Trophoblast cell (in vitro differentiated cells and primary cell): ENCODE results near the gene DGKD.
"Not testable (repeated sequence)": the region's sequence is repeated elsewhere in the genome, so short reads cannot be mapped to it uniquely, and the experiment has no call there.

Source experiments
- DNase-seq, 2 donors: peaks; one replicate each; pipeline ENCODE4 v3.0.0-alpha.2; 2016
- H2AFZ ChIP-seq: 2 replicates; pipeline ENCODE4 v1.6.1; 2013; ENCODE audit warnings: low read length, moderate library complexity, mild to moderate bottlenecking; ENCODE audit not compliant: insufficient read depth, poor library complexity
- H2AK5ac ChIP-seq: 2 replicates; pipeline ENCODE4 v1.6.1; 2013; ENCODE audit warnings: mild to moderate bottlenecking, low read length
- H2BK120ac ChIP-seq: 2 replicates; pipeline ENCODE4 v1.6.1; 2013; ENCODE audit warnings: low read length, mild to moderate bottlenecking, moderate library complexity; ENCODE audit not compliant: insufficient read depth, poor library complexity
- H2BK12ac ChIP-seq: 2 replicates; pipeline ENCODE4 v1.6.1; 2013; ENCODE audit warnings: mild to moderate bottlenecking, low read length, moderate library complexity
- H2BK5ac ChIP-seq: 2 replicates; pipeline ENCODE4 v1.6.1; 2013; ENCODE audit warnings: low read length, low read depth, moderate library complexity, mild to moderate bottlenecking; ENCODE audit not compliant: poor library complexity
- H3K14ac ChIP-seq: 2 replicates; pipeline ENCODE4 v1.6.1; 2013; ENCODE audit warnings: mild to moderate bottlenecking, low read length
- H3K18ac ChIP-seq: 2 replicates; pipeline ENCODE4 v1.6.1; 2013; ENCODE audit warnings: mild to moderate bottlenecking, low read length
- H3K23ac ChIP-seq: 2 replicates; pipeline ENCODE4 v1.6.1; 2013; ENCODE audit warnings: low read length
- H3K27ac ChIP-seq: 2 replicates; pipeline ENCODE4 v1.5.1; 2013; ENCODE audit warnings: low read depth, mild to moderate bottlenecking, inconsistent platforms, low read length, moderate library complexity
- H3K27me3 ChIP-seq: 2 replicates; pipeline ENCODE4 v1.6.1; 2013; ENCODE audit warnings: inconsistent platforms, mild to moderate bottlenecking, low read length, moderate library complexity; ENCODE audit not compliant: insufficient read depth
- H3K36me3 ChIP-seq, 2 experiments: 1 replicate in 1 of 2; 2 replicates in 1 of 2; pipeline ENCODE4 v1.6.1; 2013; ENCODE audit warnings: low read length in 2 of 2, mild to moderate bottlenecking in 2 of 2, moderate library complexity in 1 of 2; ENCODE audit not compliant: insufficient read depth in 2 of 2, control insufficient read depth in 1 of 2
- H3K4ac ChIP-seq: 2 replicates; pipeline ENCODE4 v1.6.1; 2013; ENCODE audit warnings: low read depth, mild to moderate bottlenecking, low read length, moderate library complexity
- H3K4me1 ChIP-seq, 2 experiments: 1 replicate in 1 of 2; 2 replicates in 1 of 2; pipeline ENCODE4 v1.6.1; 2013; ENCODE audit warnings: low read length in 2 of 2, mild to moderate bottlenecking in 2 of 2, moderate library complexity in 1 of 2; ENCODE audit not compliant: insufficient read depth in 2 of 2, control insufficient read depth in 1 of 2
- H3K4me2 ChIP-seq: 2 replicates; pipeline ENCODE4 v1.6.1; 2013; ENCODE audit warnings: inconsistent platforms, mild to moderate bottlenecking, low read length, moderate library complexity
- H3K4me3 ChIP-seq: 2 replicates; pipeline ENCODE4 v1.5.1; 2013; ENCODE audit warnings: mild to moderate bottlenecking, low read depth, low read length, inconsistent platforms
- H3K79me1 ChIP-seq: one replicate; pipeline ENCODE4 v1.6.1; 2013; ENCODE audit warnings: low read length
- H3K79me2 ChIP-seq: 2 replicates; pipeline ENCODE4 v1.6.1; 2013; ENCODE audit warnings: low read length, mild to moderate bottlenecking; ENCODE audit not compliant: control insufficient read depth, insufficient read depth, poor library complexity
- H3K9ac ChIP-seq: 2 replicates; pipeline ENCODE4 v1.6.1; 2013; ENCODE audit warnings: mild to moderate bottlenecking, low read length
- H3K9me3 ChIP-seq: 2 replicates; pipeline ENCODE4 v1.6.1; 2013; ENCODE audit warnings: low read depth, mild to moderate bottlenecking, control low read depth, inconsistent platforms, low read length; ENCODE audit not compliant: insufficient read depth
- H4K12ac ChIP-seq: 2 replicates; pipeline ENCODE4 v1.6.1; 2013; ENCODE audit warnings: low read depth, mild to moderate bottlenecking, low read length, moderate library complexity
- H4K8ac ChIP-seq: 2 replicates; pipeline ENCODE4 v1.6.1; 2013; ENCODE audit warnings: low read depth, mild to moderate bottlenecking, low read length, moderate library complexity
- H4K91ac ChIP-seq: one replicate; pipeline ENCODE4 v1.6.1; 2013; ENCODE audit warnings: low read depth, mild to moderate bottlenecking, low read length, moderate library complexity
- WGBS: extraction: QIAGEN DNeasy Blood & Tissue Kit; methylation state at CpG from one replicate; pipeline ENCODE4 v1.1.7; 2013; ENCODE audit warnings: missing lambda C conversion rate; ENCODE audit not compliant: insufficient read length, insufficient coverage; ENCODE audit errors: extremely low coverage; 5-methylcytosine and 5-hydroxymethylcytosine counted together

Gene DGKD

GRCh38 chr2:233373316-233373715, 19.0 kb downstream of the DGKD start:
- no peak overlapping the region for H4K12ac ChIP-seq
- 100% methylated on average over 1 of the region's 5 CpGs for WGBS

GRCh38 chr2:233374776-233375175, 20.5 kb downstream of the DGKD start:
- H3K14ac ChIP-seq, H3K4me3 ChIP-seq, H4K12ac ChIP-seq, H3K18ac ChIP-seq, H2BK12ac ChIP-seq, DNase-seq, H3K23ac ChIP-seq, H2AK5ac ChIP-seq, H2AFZ ChIP-seq, H3K27ac ChIP-seq, H2BK120ac ChIP-seq, H3K4me1 ChIP-seq, H3K36me3 ChIP-seq, H3K27me3 ChIP-seq, H3K9me3 ChIP-seq, H3K9ac ChIP-seq, H2BK5ac ChIP-seq, H3K79me2 ChIP-seq, H4K91ac ChIP-seq, H3K79me1 ChIP-seq, H4K8ac ChIP-seq, H3K4ac ChIP-seq, H3K4me2 ChIP-seq: not testable (repeated sequence)
- WGBS = no CpG with 5 or more reads among the region's 11 CpGs

More at GRCh38 chr2:233373316-233373715, 19.0 kb downstream of the DGKD start:
- Histone ChIP-seq H3K23ac (no peak overlapping the region), H2BK12ac (no peak overlapping the region), H3K27ac (no peak overlapping the region), H2AK5ac (no peak overlapping the region), H3K79me1 (no peaks in the 10 kb centered on the region), H3K9me3 (no peaks in the 10 kb centered on the region), H4K8ac (no peak overlapping the region), H3K36me3 (no peaks in the 10 kb centered on the region), H3K18ac (no peak overlapping the region), H3K4me3 (no peak overlapping the region), H4K91ac (no peak overlapping the region), H3K27me3 (no peaks in the 10 kb centered on the region), H3K4me2 (no peak overlapping the region), H3K79me2 (no peaks in the 10 kb centered on the region), H3K14ac (no peak overlapping the region), H3K9ac (no peak overlapping the region), H3K4me1 (no peaks in the 10 kb centered on the region), H3K4ac (no peak overlapping the region), H2BK5ac (no peak overlapping the region), H2AFZ (no peak overlapping the region), H2BK120ac (no peak overlapping the region)
- DNase-seq = no peak

- H3K4me1 ChIP-seq = no peaks in the 10 kb centered on the region
- no peak overlapping the region for H3K9ac ChIP-seq
- H2BK5ac ChIP-seq = no peak overlapping the region
- H3K36me3 ChIP-seq = no peaks in the 10 kb centered on the region
- H4K8ac ChIP-seq = no peak overlapping the region
- H3K4me2 ChIP-seq = no peak overlapping the region
- no peak overlapping the region for H4K91ac ChIP-seq
- H3K4ac ChIP-seq = no peak overlapping the region
- H2BK120ac ChIP-seq = no peak overlapping the region
- H2AK5ac ChIP-seq = no peak overlapping the region
- DNase-seq = no peak
- no peak overlapping the region for H2AFZ ChIP-seq
- H2BK12ac ChIP-seq = no peak overlapping the region
- no peak overlapping the region for H4K12ac ChIP-seq
- H3K18ac ChIP-seq = no peak overlapping the region
- no CpG with 5 or more reads among the region's 10 CpGs for WGBS
- no peak overlapping the region for H3K27ac ChIP-seq
- no peak overlapping the region for H3K4me3 ChIP-seq
- H3K14ac ChIP-seq = no peak overlapping the region
- no peak overlapping the region for H3K23ac ChIP-seq
- H3K9me3 ChIP-seq = peaks cover 1% of the 10 kb centered on the region
- H3K79me1 ChIP-seq = no peaks in the 10 kb centered on the region
- no peaks in the 10 kb centered on the region for H3K27me3 ChIP-seq
- H3K79me2 ChIP-seq = no peaks in the 10 kb centered on the region
These were observed 21.4 kb downstream of the DGKD start for GRCh38 chr2:233375490-233376314.

GRCh38 chr2:233379034-233379433, 24.7 kb downstream of the DGKD start:
- Histone ChIP-seq H4K91ac (no peak overlapping the region), H3K4ac (no peak overlapping the region), H3K23ac (no peak overlapping the region), H3K79me2 (no peaks in the 10 kb centered on the region), H3K9ac (no peak overlapping the region), H3K9me3 (peaks cover 1% of the 10 kb centered on the region), H4K8ac (no peak overlapping the region), H2BK5ac (no peak overlapping the region), H3K27me3 (no peaks in the 10 kb centered on the region), H3K4me2 (no peak overlapping the region), H2BK120ac (no peak overlapping the region), H2AFZ (no peak overlapping the region), H3K36me3 (no peaks in the 10 kb centered on the region), H3K27ac (no peak overlapping the region), H3K14ac (no peak overlapping the region), H3K4me3 (no peak overlapping the region), H4K12ac (no peak overlapping the region), H3K4me1 (no peaks in the 10 kb centered on the region), H2BK12ac (no peak overlapping the region), H3K79me1 (no peaks in the 10 kb centered on the region), H3K18ac (no peak overlapping the region), H2AK5ac (no peak overlapping the region)
- no peak for DNase-seq
- no CpG with 5 or more reads among the region's 6 CpGs for WGBS
